ENCODE data around the gene C1orf232.

C1orf232 gene

GRCh38 chr1:26122988-26123973 lies 45.5 kb downstream of the C1orf232 start:
- DNase-seq, result peak; percentile 66

- DNase-seq, result peak; percentile 69
Measured at GRCh38 chr1:26121854-26122773, 46.6 kb downstream of the C1orf232 start.

GRCh38 chr1:26119892-26120608 lies 48.7 kb downstream of the C1orf232 start:
- no peak for DNase-seq

- DNase-seq, result no peak
Measured at GRCh38 chr1:26114165-26114927, 54.4 kb downstream of the C1orf232 start.

All from inflammatory macrophage treated with lipopolysaccharide for 4 hours (primary cell).